Measurements from ENCODE around the gene SST.

Gene SST

DNA sequence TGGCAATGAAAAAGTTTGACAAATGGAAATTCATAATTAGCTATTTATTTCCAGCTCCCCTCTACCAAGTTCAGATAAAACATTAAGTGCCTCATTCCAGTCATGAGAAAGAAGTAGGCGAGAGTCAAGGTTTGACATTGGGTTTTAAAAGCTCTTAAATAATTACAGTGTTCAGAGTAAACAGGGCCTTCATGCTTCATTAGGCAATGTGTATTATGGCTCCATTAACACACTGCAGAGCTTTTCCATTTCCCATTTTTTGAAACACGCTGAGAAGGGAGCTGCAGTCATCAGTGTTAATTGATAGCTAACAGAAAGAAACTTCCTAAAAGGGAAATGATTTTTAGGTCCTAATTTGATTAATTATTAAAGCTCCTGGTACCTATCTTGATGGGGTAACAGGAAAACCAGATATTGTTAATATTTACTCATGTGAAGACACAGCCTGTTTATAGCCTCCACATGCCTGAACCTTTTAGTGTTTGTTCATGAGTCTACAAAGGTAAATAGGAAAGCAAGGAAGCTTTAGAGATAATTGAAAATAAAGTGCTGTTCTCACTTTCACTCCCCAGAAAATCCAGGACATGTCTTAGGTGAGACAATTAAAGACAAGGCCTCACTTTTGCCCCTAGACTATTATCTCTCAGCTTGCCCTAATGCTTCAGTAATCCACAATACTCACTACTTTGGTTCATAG lies 28.7 kb downstream of the SST start:
- Histone ChIP-seq H3K27ac (no peak overlapping the region), H3K4me3 (ENCODE audit: low read depth in 1 of 2, low read length in 1 of 2) (no peak overlapping the region), H3K27me3 (peaks cover 32% of the 10 kb centered on the region), H3K36me3 (no peaks in the 10 kb centered on the region), H3K9me3 (no peaks in the 10 kb centered on the region), H3K4me1 (ENCODE audit: control insufficient read depth in 1 of 2, insufficient read depth in 1 of 2, low read depth in 1 of 2, low read length in 1 of 2) (no peaks in the 10 kb centered on the region)
- no peak for TF ChIP-seq CTCF (IDR thresholded peaks at IDR 0.05)

- Histone ChIP-seq H3K36me3 (no peaks in the 10 kb centered on the region), H3K27ac (no peak overlapping the region), H3K4me1 (ENCODE audit: control insufficient read depth in 1 of 2, insufficient read depth in 1 of 2, low read depth in 1 of 2, low read length in 1 of 2) (no peaks in the 10 kb centered on the region), H3K9me3 (no peaks in the 10 kb centered on the region), H3K4me3 (ENCODE audit: low read depth in 1 of 2, low read length in 1 of 2) (no peak overlapping the region), H3K27me3 (peaks cover 29% of the 10 kb centered on the region)
- no peak for TF ChIP-seq CTCF (IDR thresholded peaks at IDR 0.05)
Measured at GRCh38 chr3:187640569-187641059, 29.6 kb downstream of the SST start.

- Histone ChIP-seq H3K4me3 (ENCODE audit: low read depth in 1 of 2, low read length in 1 of 2) (no peak overlapping the region), H3K27ac (no peak overlapping the region), H3K4me1 (ENCODE audit: control insufficient read depth in 1 of 2, insufficient read depth in 1 of 2, low read depth in 1 of 2, low read length in 1 of 2) (no peaks in the 10 kb centered on the region), H3K27me3 (peaks cover 25% of the 10 kb centered on the region), H3K36me3 (no peaks in the 10 kb centered on the region), H3K9me3 (no peaks in the 10 kb centered on the region)
- no peak for TF ChIP-seq CTCF (IDR thresholded peaks at IDR 0.05)
Measured at GRCh38 chr3:187639927-187640568, 30.1 kb downstream of the SST start.

- Histone ChIP-seq H3K36me3 (no peaks in the 10 kb centered on the region), H3K4me3 (ENCODE audit: low read depth in 1 of 2, low read length in 1 of 2) (no peak overlapping the region), H3K9me3 (no peaks in the 10 kb centered on the region), H3K4me1 (ENCODE audit: control insufficient read depth in 1 of 2, insufficient read depth in 1 of 2, low read depth in 1 of 2, low read length in 1 of 2) (no peaks in the 10 kb centered on the region), H3K27ac (no peak overlapping the region), H3K27me3 (peaks cover 31% of the 10 kb centered on the region)
- TF ChIP-seq CTCF (IDR thresholded peaks at IDR 0.05): no peak
Measured at GRCh38 chr3:187636528-187636927, 33.7 kb downstream of the SST start.

DNA sequence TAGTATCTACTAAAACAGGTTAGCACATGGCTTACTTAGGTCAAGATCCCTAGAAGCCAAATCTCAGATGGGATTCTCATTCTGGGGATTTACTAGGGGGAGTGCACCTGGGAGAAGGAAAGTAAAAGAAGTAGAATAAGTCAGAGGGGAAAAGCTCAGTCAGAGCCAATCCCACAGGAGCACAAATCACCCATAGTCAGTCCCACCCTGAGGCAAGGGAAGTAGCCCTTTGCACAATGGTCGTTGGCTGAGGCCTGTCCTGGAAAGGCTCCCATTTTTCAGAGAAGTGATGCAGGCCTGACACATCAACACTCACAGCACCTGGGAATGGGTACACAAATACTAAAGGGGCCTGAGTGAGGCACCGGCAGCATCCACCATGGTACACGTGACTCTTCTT lies 39.8 kb downstream of the SST start:
- H3K27me3 ChIP-seq: peaks cover 24% of the 10 kb centered on the region
- no peaks in the 10 kb centered on the region for H3K36me3 ChIP-seq
- H3K9me3 ChIP-seq: no peaks in the 10 kb centered on the region
- TF ChIP-seq CTCF (IDR thresholded peaks at IDR 0.05): no peak
- H3K4me1 ChIP-seq (ENCODE audit: control insufficient read depth in 1 of 2, insufficient read depth in 1 of 2, low read depth in 1 of 2, low read length in 1 of 2): no peaks in the 10 kb centered on the region
- no peak overlapping the region for H3K4me3 ChIP-seq (ENCODE audit: low read depth in 1 of 2, low read length in 1 of 2)
- no peak overlapping the region for H3K27ac ChIP-seq
